HUES6 (cell line): ENCODE measurements around the gene TP53.
A peak's percentile ranks its signal among the peaks of the same experiment; 100 is the strongest.

Experiments
- H3K27ac ChIP-seq: 2 replicates; pipeline ENCODE4 v1.7.0; 2013; ENCODE audit warnings: low read depth, mild to moderate bottlenecking, low read length, inconsistent platforms
- H3K27me3 ChIP-seq: 2 replicates; pipeline ENCODE4 v1.6.1; 2013; ENCODE audit warnings: low read length; ENCODE audit not compliant: control insufficient read depth, insufficient read depth
- H3K36me3 ChIP-seq: 2 replicates; pipeline ENCODE4 v1.6.1; 2013; ENCODE audit warnings: low read length; ENCODE audit not compliant: control insufficient read depth, insufficient read depth
- H3K4me1 ChIP-seq: 2 replicates; pipeline ENCODE4 v1.6.1; 2013; ENCODE audit warnings: low read length; ENCODE audit not compliant: control insufficient read depth, insufficient read depth
- H3K4me3 ChIP-seq: 2 replicates; pipeline ENCODE4 v1.5.1; 2013; ENCODE audit warnings: low read depth, low read length
- H3K9ac ChIP-seq: one replicate; pipeline ENCODE4 v1.6.1; 2013; ENCODE audit warnings: mild to moderate bottlenecking, low read length
- H3K9me3 ChIP-seq: 2 replicates; pipeline ENCODE4 v1.6.1; 2013; ENCODE audit warnings: low read depth, low read length; ENCODE audit not compliant: control insufficient read depth, insufficient read depth

TP53 gene

DNA sequence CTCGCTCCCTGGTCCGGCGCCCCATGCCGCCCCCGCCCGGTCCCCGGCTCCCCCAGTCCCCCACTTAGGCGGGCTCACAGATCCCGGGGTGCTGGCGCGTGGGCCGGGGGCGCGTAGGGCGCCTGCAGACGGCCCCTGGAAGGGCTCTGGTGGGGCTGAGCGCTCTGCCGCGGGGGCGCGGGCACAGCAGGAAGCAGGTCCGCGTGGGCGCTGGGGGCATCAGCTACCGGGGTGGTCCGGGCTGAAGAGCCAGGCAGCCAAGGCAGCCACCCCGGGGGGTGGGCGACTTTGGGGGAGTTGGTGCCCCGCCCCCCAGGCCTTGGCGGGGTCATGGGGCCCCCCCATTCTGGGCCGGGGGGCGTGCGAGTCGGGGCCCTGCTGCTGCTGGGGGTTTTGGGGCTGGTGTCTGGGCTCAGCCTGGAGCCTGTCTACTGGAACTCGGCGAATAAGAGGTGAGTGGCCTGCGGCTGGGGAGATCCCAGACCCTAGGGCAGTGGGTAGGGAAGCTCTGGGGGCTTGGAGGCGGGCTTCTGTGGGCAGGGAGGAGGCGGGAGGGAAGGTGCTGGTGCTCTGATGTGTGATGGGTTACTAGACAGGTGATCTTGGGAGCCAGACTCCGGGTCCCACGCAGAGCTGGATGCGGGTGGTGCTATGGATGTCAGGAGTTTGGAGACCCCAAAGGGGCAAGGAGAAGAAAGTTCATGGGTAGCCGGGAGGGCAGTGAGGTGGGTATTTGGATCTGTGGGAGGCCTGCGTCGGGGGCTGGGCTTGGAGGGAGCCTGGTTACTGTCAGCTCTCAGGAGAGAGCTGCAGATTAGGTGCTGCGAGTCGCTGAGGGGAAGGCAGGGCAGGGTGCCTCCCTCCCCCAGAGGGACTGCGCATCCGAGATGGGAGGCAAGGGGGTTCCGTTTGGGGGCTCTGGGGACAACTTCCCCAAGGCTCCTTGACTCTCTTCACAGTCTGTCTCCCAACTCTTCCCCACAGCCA, 18.3 kb upstream of the TP53 start:
- no peak overlapping the region for H3K27ac ChIP-seq
- H3K36me3 ChIP-seq = peaks cover 8% of the 10 kb centered on the region
- H3K9me3 ChIP-seq = no peaks in the 10 kb centered on the region
- H3K4me3 ChIP-seq = peak overlapping the region; percentile 62
- peaks cover 23% of the 10 kb centered on the region for H3K4me1 ChIP-seq
- peaks cover 14% of the 10 kb centered on the region for H3K27me3 ChIP-seq
- peak overlapping the region; percentile 27 for H3K9ac ChIP-seq

DNA sequence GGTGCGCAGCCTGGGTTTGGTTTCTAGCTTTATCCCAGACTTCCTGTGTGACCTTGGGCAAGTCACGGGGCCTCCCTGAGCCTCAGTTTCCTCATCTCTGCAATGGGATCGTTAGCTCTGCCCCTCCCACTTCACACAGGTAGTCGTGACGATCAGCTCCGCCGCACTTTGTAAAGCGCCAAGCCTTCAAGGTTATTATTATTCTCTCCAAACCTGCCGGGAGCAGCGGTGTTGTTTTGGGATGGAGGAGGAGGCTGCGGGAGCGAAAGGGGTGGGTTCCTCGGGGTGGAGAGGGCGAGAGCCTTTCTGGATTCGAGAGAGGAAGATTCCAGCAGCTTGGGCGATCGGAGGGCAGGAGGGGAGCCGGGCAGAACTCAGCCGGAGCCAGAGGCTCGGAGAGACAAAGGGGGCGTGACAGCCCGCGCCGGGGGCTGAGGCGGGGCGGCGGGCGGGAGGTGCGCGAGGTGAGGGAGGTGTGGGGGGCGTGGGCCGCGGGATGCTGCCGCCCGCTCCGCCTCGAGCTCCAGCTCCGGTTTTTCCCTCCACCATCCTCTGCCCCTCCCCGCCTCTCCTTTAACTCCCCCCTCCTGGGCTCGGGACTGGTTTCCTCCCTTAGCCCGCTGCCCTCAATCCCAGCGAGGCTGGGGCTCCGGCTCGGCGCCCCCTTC, 17.4 kb upstream of the TP53 start, which contains the start of gene EFNB3:
Gene EFNB3 (plus strand): TSS at position 602 of the 668 bp plus-strand sequence. CDS start 397 bp downstream, outside the sequence.
- Histone ChIP-seq H3K4me3 (peak within 1 kb of the TSS; percentile 62), H3K9ac (peak within 1 kb of the TSS; percentile 27)

GRCh38 chr17:7703584-7704479, 16.5 kb upstream of the TP53 start:
- H3K9ac ChIP-seq = peak overlapping the region; percentile 9
- no peak overlapping the region for H3K27ac ChIP-seq
- peaks cover 9% of the 10 kb centered on the region for H3K36me3 ChIP-seq
- H3K9me3 ChIP-seq = no peaks in the 10 kb centered on the region
- peaks cover 14% of the 10 kb centered on the region for H3K27me3 ChIP-seq
- H3K4me1 ChIP-seq = peaks cover 23% of the 10 kb centered on the region
- H3K4me3 ChIP-seq = peak overlapping the region; percentile 62

More for the DNA sequence above, 17.4 kb upstream of the TP53 start, which contains the start of gene EFNB3:
- Histone ChIP-seq H3K36me3 (peaks cover 9% of the 10 kb centered on the region), H3K27me3 (peaks cover 14% of the 10 kb centered on the region), H3K27ac (no peak within 1 kb of the TSS), H3K4me1 (peaks cover 23% of the 10 kb centered on the region), H3K9me3 (no peaks in the 10 kb centered on the region)

- Histone ChIP-seq H3K4me3 (no peak overlapping the region), H3K27me3 (peaks cover 14% of the 10 kb centered on the region), H3K36me3 (peaks cover 9% of the 10 kb centered on the region), H3K4me1 (peaks cover 23% of the 10 kb centered on the region), H3K9me3 (no peaks in the 10 kb centered on the region), H3K27ac (no peak overlapping the region), H3K9ac (no peak overlapping the region)
These were observed 15.5 kb upstream of the TP53 start for GRCh38 chr17:7702776-7703175.

GRCh38 chr17:7701681-7702080, 14.4 kb upstream of the TP53 start:
- no peak overlapping the region for H3K9ac ChIP-seq
- H3K36me3 ChIP-seq = peaks cover 9% of the 10 kb centered on the region
- peaks cover 22% of the 10 kb centered on the region for H3K4me1 ChIP-seq
- H3K27ac ChIP-seq = no peak overlapping the region
- peaks cover 11% of the 10 kb centered on the region for H3K27me3 ChIP-seq
- H3K4me3 ChIP-seq = no peak overlapping the region
- no peaks in the 10 kb centered on the region for H3K9me3 ChIP-seq

DNA sequence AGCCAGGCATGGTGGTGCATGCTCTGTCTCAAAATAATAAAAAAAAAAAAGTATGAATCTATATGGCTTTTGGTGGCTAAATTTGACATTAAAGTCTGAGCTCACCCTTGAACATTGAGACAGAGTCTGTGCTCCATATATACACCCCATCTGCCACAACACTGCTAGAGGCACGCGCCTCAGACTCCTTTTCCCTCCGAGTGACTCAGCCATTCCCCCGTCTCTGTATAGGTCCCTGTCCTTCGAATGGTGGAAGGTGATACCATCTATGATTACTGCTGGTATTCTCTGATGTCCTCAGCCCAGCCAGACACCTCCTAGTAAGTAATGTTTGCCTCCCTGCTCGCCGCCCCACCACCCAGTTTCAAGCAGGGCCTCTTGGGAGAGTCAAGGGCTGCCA, 13.2 kb upstream of the TP53 start:
- H3K27me3 ChIP-seq = no peaks in the 10 kb centered on the region
- no peak overlapping the region for H3K27ac ChIP-seq
- H3K36me3 ChIP-seq = peaks cover 13% of the 10 kb centered on the region
- H3K9ac ChIP-seq = no peak overlapping the region
- H3K4me1 ChIP-seq = peaks cover 13% of the 10 kb centered on the region
- H3K4me3 ChIP-seq = no peak overlapping the region
- H3K9me3 ChIP-seq = no peaks in the 10 kb centered on the region

- Histone ChIP-seq H3K27me3 (no peaks in the 10 kb centered on the region), H3K9ac (no peak overlapping the region), H3K4me1 (peaks cover under 1% of the 10 kb centered on the region; the same call in 1 of the 2 replicates), H3K9me3 (no peaks in the 10 kb centered on the region), H3K36me3 (peaks cover 25% of the 10 kb centered on the region), H3K4me3 (no peak overlapping the region), H3K27ac (no peak overlapping the region)
These were observed 10.7 kb upstream of the TP53 start for GRCh38 chr17:7697828-7698588.

- H3K4me1 ChIP-seq = no peaks in the 10 kb centered on the region
- H3K9ac ChIP-seq = no peak overlapping the region
- no peaks in the 10 kb centered on the region for H3K27me3 ChIP-seq
- H3K4me3 ChIP-seq = no peak overlapping the region
- no peak overlapping the region for H3K27ac ChIP-seq
- H3K36me3 ChIP-seq = peaks cover 19% of the 10 kb centered on the region
- no peaks in the 10 kb centered on the region for H3K9me3 ChIP-seq
These were observed 8.3 kb upstream of the TP53 start for GRCh38 chr17:7695586-7695985.

DNA sequence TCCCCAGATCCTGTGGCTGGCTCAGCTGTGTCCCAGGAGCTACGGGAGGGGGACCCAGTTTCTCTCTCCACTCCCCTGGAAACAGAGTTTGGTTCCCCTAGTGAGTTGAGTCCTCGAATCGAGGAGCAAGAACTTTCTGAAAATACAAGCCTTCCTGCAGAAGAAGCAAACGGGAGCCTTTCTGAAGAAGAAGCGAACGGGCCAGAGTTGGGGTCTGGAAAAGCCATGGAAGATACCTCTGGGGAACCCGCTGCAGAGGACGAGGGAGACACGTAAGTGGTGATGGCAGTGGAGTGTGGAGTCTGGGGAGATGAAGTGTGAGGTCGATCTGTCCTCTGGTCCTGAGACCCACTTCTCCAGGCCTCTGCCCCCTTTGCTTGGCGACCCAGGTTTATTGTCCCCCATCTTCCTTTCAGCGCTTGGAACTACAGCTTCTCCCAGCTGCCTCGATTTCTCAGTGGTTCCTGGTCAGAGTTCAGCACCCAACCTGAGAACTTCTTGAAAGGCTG, 1.6 kb upstream of the TP53 start:
- Histone ChIP-seq H3K9ac (peak overlapping the region; percentile 74), H3K4me1 (peaks cover 14% of the 10 kb centered on the region; the same call in 1 of the 2 replicates), H3K36me3 (peaks cover 16% of the 10 kb centered on the region), H3K27me3 (no peaks in the 10 kb centered on the region), H3K4me3 (peak overlapping the region; percentile 65), H3K9me3 (no peaks in the 10 kb centered on the region), H3K27ac (no peak overlapping the region)
